ENCODE results near the gene SPNS3.

Gene SPNS3

DNA sequence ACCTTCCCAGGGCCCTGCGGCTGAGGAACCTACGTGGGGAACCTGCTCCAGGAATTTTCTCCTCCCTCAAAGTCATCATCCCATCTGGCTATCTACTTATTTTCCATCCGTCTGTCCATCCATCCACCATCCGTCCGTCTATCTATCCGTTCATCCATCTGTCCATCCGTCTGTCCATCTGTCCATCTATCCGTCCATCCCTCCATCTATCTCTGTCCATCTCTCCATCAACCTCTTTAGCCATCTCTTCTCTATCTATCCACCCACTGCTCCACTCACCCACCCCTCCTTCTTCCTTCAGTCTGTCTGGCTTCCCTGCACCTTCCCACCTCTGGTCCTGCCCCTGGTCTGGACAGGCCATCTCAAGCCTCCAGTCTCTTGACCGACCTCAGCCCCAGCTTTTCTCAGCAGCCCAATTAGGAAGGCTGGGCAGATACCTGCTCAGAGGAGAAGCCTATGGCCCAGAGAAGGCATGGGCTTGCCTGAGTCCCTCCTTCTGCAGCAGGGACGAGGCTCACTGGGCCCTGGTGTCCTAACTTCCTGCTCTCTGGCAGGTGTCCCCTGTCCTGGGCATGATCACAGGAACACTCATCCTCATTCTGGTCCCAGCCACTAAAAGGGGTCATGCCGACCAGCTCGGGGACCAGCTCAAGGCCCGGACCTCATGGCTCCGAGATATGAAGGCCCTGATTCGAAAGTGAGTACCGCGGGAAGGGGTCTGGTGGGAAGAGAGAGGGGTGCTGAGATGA, 98.4 kb downstream of the SPNS3 start:
- no peak for DNase-seq

DNA sequence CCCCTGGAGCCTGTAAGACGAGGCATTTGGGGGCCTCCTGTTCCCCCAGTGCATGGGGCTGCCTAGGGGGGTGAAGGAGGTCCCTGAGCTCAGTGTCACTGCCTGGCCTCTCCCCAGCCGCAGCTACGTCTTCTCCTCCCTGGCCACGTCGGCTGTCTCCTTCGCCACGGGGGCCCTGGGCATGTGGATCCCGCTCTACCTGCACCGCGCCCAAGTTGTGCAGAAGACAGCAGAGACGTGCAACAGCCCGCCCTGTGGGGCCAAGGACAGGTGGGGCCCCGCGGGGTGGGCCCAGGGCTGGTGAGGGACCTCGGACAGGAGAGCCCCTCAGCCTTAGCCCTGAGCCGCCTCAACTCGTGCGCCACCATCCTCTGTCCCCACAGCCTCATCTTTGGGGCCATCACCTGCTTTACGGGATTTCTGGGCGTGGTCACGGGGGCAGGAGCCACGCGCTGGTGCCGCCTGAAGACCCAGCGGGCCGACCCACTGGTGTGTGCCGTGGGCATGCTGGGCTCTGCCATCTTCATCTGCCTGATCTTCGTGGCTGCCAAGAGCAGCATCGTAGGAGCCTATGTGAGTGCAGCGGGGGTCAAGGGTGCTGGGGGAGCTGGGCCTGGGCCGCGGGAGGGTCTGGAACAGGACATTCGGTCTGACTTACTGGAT, 99.3 kb downstream of the SPNS3 start:
- peak; percentile 17 for DNase-seq

DNA sequence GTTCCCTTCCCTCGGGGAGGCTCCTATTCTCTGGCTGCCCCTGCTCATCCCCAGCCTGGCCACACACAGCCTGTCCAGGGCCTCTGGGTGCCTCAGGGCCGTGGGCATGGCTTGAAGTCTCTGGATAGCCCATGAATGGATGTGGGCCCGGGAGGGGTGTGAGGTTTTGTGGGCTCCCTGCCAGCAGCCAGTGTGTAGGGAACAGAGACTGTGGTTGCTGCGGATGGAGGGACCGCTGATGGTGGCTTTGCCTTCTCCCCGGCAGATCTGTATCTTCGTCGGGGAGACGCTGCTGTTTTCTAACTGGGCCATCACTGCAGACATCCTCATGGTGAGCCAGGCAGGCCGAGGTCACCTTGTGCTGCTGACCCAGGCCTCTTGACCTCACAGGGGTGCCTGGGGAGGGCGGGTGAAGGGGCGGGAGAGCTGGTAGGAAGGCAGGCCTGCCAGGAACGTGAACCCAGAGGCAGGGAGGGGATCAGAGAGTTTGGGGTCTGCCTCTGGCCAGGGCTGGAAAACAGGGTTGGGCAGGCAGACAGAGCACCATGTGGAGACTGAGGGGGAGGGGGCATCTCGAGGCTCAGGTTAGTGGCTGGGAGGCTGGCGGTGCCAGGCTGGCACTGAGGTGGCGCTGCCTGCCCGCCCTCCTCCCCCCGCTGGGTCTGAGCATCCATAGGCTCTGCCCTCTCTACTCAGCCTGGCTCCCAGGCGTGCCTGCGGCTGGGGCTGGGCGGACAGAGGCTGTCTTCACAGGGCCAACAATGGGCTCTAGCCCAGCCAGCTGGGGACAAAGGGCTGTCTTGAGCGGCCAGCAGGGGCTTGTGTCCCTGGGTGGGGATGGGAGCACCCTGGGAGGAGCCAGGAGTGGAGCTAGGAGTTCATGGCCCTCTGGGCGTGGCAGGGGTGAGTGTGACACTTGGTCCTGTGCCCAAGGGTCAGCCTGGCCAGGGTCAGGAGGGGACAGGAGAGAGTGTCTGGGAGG, 100.1 kb downstream of the SPNS3 start:
- DNase-seq, result peak; percentile 61

DNA sequence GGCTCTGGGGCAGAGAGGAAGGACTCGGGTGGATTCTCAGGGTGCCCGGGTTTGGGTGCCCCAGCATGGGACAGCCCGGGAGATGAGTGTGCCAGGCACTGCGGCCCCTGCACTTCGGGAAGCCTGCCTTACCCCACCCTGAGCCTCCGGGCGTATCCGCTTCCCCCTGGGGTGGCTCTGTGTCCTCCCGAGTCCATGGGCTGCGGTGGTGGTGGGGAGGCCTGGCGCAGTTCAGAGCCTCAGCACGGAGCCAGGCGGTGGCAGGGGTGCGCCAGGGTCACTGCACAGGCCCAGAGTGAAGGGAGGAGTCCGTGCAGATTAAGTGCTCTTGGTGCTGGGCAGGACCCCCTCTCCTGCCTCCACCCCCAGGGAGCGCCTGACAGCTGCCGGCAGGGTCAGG, 100.8 kb downstream of the SPNS3 start:
- peak; percentile 33 for DNase-seq

DNA sequence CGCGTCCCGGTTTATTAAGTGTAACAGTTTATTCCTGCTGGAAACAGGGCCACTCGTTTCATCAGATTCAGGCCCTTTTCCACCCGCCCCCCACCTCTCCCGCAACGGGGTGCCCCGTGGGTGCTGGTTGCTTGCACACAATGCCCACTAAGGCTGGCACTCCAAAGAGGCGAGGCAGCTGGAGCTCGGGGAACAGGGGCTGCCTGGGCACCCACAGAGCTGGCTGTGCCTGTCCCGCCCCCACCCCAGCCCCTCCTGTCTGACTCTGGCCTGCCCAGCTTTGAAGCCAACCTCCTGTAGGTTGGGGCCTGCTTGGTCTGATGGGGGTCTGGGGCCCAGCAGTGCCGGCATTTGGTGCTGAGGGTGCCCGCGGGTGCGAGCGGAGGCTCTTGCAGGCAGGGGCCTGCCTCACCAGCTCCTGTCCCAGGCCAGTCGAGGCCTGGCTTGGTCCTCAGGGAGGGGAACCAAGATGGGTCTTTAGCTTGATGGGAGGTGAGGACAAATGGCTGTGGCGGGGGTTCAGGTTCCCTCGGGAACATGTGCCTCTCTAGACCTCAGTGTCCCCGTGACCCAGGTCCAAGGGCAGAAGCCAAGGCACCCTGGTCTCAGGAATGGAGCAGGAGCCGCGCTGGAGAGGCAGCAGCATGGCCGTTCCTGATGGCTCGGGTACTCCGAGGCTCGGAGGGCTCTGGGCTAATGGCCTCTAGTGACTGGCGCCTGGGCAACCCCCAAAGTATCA, 101.4 kb downstream of the SPNS3 start:
- peak; percentile 20 for DNase-seq

DNA sequence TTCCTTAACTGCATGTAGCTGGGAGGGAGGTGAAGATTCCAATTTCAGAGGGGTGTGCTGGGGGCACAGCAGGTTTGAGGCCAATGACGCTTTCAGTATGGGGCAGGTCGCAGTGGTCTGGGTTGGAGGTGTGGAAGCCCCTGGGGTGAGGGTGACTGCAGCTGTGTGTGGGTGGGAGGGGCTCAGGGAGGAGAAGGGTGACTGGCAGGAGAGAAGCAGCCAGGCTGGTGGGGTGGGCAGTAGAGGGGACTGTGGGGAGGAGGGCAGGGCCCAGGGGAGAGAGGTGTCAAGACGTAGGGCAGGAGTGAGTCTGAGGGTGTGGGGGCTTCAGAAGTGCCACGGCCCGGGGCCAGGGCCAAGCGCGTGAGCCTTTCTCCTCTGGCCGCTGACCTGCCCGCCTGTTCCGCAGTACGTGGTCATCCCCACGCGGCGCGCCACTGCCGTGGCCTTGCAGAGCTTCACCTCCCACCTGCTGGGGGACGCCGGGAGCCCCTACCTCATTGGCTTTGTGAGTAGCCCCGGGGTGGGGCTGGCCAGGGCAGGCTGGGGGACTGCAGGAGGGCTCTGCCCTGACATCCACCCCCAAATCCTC, 102.0 kb downstream of the SPNS3 start:
- DNase-seq, result peak; percentile 27

DNA sequence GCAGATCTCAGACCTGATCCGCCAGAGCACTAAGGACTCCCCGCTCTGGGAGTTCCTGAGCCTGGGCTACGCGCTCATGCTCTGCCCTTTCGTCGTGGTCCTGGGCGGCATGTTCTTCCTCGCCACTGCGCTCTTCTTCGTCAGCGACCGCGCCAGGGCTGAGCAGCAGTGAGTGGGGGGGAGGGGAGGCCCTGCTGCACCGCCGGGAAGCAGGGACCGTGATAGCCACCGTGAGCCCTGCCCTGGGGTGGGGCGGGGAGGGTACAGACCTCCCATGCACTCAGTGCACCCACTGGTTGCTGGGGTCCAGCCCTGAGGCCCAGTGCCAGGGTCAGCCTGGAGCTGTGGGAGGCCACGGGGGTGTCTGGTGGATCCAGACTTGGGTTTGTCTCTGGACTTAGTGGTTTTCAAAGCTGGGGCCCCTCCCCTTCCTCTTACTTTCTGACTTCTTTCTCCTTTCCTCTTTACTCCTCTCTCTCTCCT, 102.6 kb downstream of the SPNS3 start:
- peak; percentile 62 for DNase-seq

DNA sequence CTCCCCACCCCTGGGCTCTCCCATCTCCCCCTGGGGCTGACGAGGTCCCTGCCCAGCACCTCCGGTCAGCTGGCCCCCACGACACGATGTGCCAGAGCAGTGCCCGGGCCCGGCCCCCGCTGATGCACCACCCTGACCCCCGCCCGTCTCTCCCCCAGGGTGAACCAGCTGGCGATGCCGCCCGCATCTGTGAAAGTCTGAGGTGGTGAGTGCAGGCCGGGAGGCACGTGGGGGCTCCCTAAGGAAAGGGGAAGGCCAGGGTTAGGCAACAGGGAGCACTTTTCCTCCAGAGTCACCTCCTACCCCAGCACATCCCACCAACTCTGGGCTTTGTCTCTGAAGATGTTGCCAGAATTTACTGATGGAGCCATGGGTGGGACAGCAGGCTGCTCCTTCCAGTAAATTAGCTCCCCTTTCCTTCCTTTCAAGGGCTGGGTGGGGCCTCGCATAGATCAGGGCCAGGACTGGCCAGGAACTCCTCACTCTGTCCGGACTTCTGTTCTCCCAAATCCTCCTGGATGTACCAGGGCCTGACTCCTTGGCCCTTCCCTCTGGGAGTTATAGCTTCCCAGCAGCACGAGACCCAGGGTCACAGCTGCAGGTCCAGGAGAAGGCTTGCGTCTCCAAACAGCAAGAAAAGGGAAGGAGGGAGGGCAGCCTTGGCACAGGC, 103.1 kb downstream of the SPNS3 start:
- peak; percentile 44 for DNase-seq

All from right hindlimb (tissue), 1 donor.